ENCODE results near the gene PRICKLE2. TPM values are rescaled to one million over a fixed set of nuclear protein-coding genes. Genes with fewer than 3 reads are reported as not detected.

The PRICKLE2 gene
- total and polyA plus RNA-seq, 2 donors (not counting 3 experiments of a cell fraction or from before 2014, with no cell fraction given): 3.0 to 7.1 TPM

GRCh38 chr3:64121750-64122311, 103.4 kb downstream of the PRICKLE2 start:
- H3K36me3 ChIP-seq (ENCODE audit: control insufficient read depth in 2 of 2, extremely low read depth in 1 of 2, insufficient read depth in 2 of 2, low read length in 2 of 2): no peaks in the 10 kb centered on the region
- H3K9me1 ChIP-seq (replicated peaks; ENCODE audit: control insufficient read depth, extremely low read depth, insufficient read depth, low read length): no peaks in the 10 kb centered on the region
- no peak for DNase-seq (ENCODE audit: low read depth, low spot score)
- dilution Hi-C loops (cut with MboI; ENCODE audit: extremely low pct_ligation_motif_present, low sequenced_read_pairs): no loop called here
- BruUV-seq (replicated peaks): no TSS peak
- TF ChIP-seq POLR2AphosphoS5 (IDR thresholded peaks at IDR 0.05; ENCODE audit: insufficient read depth, low read depth, low read length) (no peak), EZH2 (IDR thresholded peaks at IDR 0.05; ENCODE audit: borderline replicate concordance, low read depth, low read length, severe bottlenecking) (no peak), MYC (IDR thresholded peaks at IDR 0.05; ENCODE audit: low read depth, low read length) (no peak), POLR2A (IDR thresholded peaks at IDR 0.05; ENCODE audit: low read depth, low read length) (no peak), GATA2 (IDR thresholded peaks at IDR 0.05; ENCODE audit: insufficient read depth, insufficient read length, low read depth, low read length) (no peak), MAX (IDR thresholded peaks at IDR 0.05; ENCODE audit: insufficient read depth, insufficient read length) (no peak), FOS (IDR thresholded peaks at IDR 0.05; ENCODE audit: borderline replicate concordance, insufficient read depth, low read length) (no peak), JUN (IDR thresholded peaks at IDR 0.05; ENCODE audit: borderline replicate concordance, insufficient read depth, insufficient read length, low read depth) (no peak), CTCF (IDR thresholded peaks at IDR 0.05; ENCODE audit: extremely low read depth in 1 of 2, insufficient read depth in 1 of 2, low read depth in 1 of 2, low read length in 2 of 2) (no peak)
- H3K4me2 ChIP-seq (ENCODE audit: insufficient read depth, low read length): no peak overlapping the region
- ChIA-PET CTCF (no interaction called here), POLR2A (no interaction called here)
- no peaks in the 10 kb centered on the region for H3K4me1 ChIP-seq (ENCODE audit: control insufficient read depth, extremely low read depth, insufficient read depth, low read length)
- H3K27me3 ChIP-seq (ENCODE audit: control insufficient read depth in 2 of 2, insufficient read depth in 2 of 2, low read length in 2 of 2): peaks cover 0 to 1% of the 10 kb centered on the region in 2 experiments
- H3K9ac ChIP-seq (replicated peaks; ENCODE audit: extremely low read depth, insufficient read depth, low read length): no peak overlapping the region
- no peak overlapping the region for H2AFZ ChIP-seq (ENCODE audit: low read depth, low read length)
- FAIRE-seq: no peak
- no peaks in the 10 kb centered on the region for H3K9me3 ChIP-seq (replicated peaks; ENCODE audit: control insufficient read depth, insufficient read depth, low read length)
- H3K79me2 ChIP-seq (ENCODE audit: control insufficient read depth, insufficient read depth, low read length): no peaks in the 10 kb centered on the region
- H4K20me1 ChIP-seq (replicated peaks; ENCODE audit: control insufficient read depth, extremely low read depth, insufficient read depth, low read length): no peaks in the 10 kb centered on the region
- H3K27ac ChIP-seq (ENCODE audit: insufficient read depth, low read depth, low read length): no peak overlapping the region
- no peak overlapping the region for H3K4me3 ChIP-seq (replicated peaks in 1 of 3; ENCODE audit: insufficient read depth in 1 of 3, low read depth in 1 of 3, low read length in 3 of 3)
- intact Hi-C loops (cut with micrococcal nuclease): no loop called here
